Measurements from ENCODE around the gene TSTD1.
A peak's percentile ranks its signal among the peaks of the same experiment; 100 is the strongest.

DNA sequence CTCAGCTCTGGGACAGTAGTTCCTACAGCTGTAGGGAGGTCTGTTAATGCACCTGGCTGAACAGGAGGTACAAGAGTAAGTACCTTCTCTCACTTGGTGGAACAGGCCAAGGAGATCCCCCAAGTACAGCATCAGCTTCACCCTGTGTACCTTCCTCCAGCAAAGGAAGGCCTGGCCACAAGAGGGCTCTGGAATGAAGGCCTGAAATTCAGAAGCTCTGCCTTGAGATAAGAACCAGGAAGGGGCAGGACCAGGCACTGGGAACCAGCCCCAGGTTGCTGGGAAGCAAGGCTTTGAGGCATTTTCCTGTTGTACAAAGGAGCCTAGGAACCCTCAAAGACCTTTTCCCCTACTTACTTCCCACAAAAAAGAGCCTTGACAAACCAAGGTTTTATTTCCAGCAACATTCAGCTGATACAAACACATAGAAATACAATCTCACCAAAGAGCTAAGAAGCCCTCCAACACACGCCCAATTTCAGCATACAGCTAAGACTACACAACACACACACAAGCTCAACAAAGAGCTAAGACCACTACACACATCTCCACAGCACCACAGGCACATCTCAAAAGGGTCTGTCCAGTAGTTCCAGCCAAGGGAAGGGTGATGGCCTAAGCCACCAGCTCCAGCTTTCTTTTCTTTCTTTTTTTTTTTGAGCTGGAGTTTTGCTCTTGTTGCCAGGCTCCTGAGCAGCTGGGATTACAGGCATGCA lies 41.3 kb downstream of the TSTD1 start:
- TF ChIP-seq, protein P1, sequence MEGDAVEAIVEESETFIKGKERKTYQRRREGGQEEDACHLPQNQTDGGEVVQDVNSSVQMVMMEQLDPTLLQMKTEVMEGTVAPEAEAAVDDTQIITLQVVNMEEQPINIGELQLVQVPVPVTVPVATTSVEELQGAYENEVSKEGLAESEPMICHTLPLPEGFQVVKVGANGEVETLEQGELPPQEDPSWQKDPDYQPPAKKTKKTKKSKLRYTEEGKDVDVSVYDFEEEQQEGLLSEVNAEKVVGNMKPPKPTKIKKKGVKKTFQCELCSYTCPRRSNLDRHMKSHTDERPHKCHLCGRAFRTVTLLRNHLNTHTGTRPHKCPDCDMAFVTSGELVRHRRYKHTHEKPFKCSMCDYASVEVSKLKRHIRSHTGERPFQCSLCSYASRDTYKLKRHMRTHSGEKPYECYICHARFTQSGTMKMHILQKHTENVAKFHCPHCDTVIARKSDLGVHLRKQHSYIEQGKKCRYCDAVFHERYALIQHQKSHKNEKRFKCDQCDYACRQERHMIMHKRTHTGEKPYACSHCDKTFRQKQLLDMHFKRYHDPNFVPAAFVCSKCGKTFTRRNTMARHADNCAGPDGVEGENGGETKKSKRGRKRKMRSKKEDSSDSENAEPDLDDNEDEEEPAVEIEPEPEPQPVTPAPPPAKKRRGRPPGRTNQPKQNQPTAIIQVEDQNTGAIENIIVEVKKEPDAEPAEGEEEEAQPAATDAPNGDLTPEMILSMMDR (IDR thresholded peaks at IDR 0.05), result peak; percentile 18 to 75 (median 65)
- no peak for TF ChIP-seq POLR2A (IDR thresholded peaks at IDR 0.05)

All from body of pancreas (tissue), 4 donors.